ENCODE data around the gene LUC7L2.
A peak's percentile ranks its signal among the peaks of the same experiment; 100 is the strongest.
"Not testable (repeated sequence)": the region's sequence is repeated elsewhere in the genome, so short reads cannot be mapped to it uniquely, and the experiment has no call there.

Gene LUC7L2

GRCh38 chr7:139339025-139339424 lies 20.7 kb upstream of the LUC7L2 start:
- H3K9me3 ChIP-seq (ENCODE audit: insufficient read depth, low read depth, low read length), result peaks cover 5% of the 10 kb centered on the region; the same call in 1 of the 2 replicates
- no peaks in the 10 kb centered on the region for H3K36me3 ChIP-seq (ENCODE audit: insufficient read depth, low read length)
- H3K27ac ChIP-seq (ENCODE audit: low read depth, low read length), result no peak overlapping the region
- H3K4me1 ChIP-seq (ENCODE audit: insufficient read depth, low read length), result no peaks in the 10 kb centered on the region
- H3K27me3 ChIP-seq (ENCODE audit: insufficient read depth, low read length), result no peaks in the 10 kb centered on the region
- no peak overlapping the region for H3K4me3 ChIP-seq (ENCODE audit: low read length)
- 96% methylated on average over 2 of the region's 2 CpGs for WGBS
- no peak overlapping the region for H3K9ac ChIP-seq (ENCODE audit: low read depth, low read length)

GRCh38 chr7:139339698-139340036 lies 20.0 kb upstream of the LUC7L2 start:
- Histone ChIP-seq H3K36me3 (ENCODE audit: insufficient read depth, low read length) (no peaks in the 10 kb centered on the region), H3K4me3 (ENCODE audit: low read length) (peak overlapping the region; percentile 93), H3K27ac (ENCODE audit: low read depth, low read length) (peak overlapping the region; percentile 100; the same call in 1 of the 2 replicates), H3K4me1 (ENCODE audit: insufficient read depth, low read length) (no peaks in the 10 kb centered on the region), H3K9ac (ENCODE audit: low read depth, low read length) (no peak overlapping the region), H3K27me3 (ENCODE audit: insufficient read depth, low read length) (no peaks in the 10 kb centered on the region), H3K9me3 (ENCODE audit: insufficient read depth, low read depth, low read length) (peaks cover 5% of the 10 kb centered on the region; the same call in 1 of the 2 replicates)
- 92% methylated on average over 13 of the region's 13 CpGs for WGBS

- peak overlapping the region; percentile 100 for H3K27ac ChIP-seq (ENCODE audit: low read depth, low read length)
- peak overlapping the region; percentile 99 for H3K9ac ChIP-seq (ENCODE audit: low read depth, low read length)
- no peaks in the 10 kb centered on the region for H3K4me1 ChIP-seq (ENCODE audit: insufficient read depth, low read length)
- peak overlapping the region; percentile 93 for H3K4me3 ChIP-seq (ENCODE audit: low read length)
- peaks cover 2% of the 10 kb centered on the region for H3K36me3 ChIP-seq (ENCODE audit: insufficient read depth, low read length)
- WGBS, result 4% methylated on average over 66 of the region's 66 CpGs
- H3K27me3 ChIP-seq (ENCODE audit: insufficient read depth, low read length), result no peaks in the 10 kb centered on the region
- H3K9me3 ChIP-seq (ENCODE audit: insufficient read depth, low read depth, low read length), result peaks cover 5% of the 10 kb centered on the region; the same call in 1 of the 2 replicates
Measured at GRCh38 chr7:139340037-139340807, 19.5 kb upstream of the LUC7L2 start.

GRCh38 chr7:139340808-139341057 lies 19.0 kb upstream of the LUC7L2 start:
- Histone ChIP-seq H3K27me3 (ENCODE audit: insufficient read depth, low read length) (no peaks in the 10 kb centered on the region), H3K4me3 (ENCODE audit: low read length) (peak overlapping the region; percentile 93), H3K36me3 (ENCODE audit: insufficient read depth, low read length) (peaks cover 7% of the 10 kb centered on the region), H3K27ac (ENCODE audit: low read depth, low read length) (peak overlapping the region; percentile 100), H3K9me3 (ENCODE audit: insufficient read depth, low read depth, low read length) (peaks cover 5% of the 10 kb centered on the region; the same call in 1 of the 2 replicates), H3K9ac (ENCODE audit: low read depth, low read length) (peak overlapping the region; percentile 99), H3K4me1 (ENCODE audit: insufficient read depth, low read length) (no peaks in the 10 kb centered on the region)
- 0% methylated on average over 7 of the region's 9 CpGs for WGBS

GRCh38 chr7:139341058-139341775 lies 18.5 kb upstream of the LUC7L2 start, which contains the start of gene FMC1:
FMC1 (plus strand) TSS chr7:139341337; CDS start chr7:139341385, 48 bp downstream.
- H3K9me3 ChIP-seq (ENCODE audit: insufficient read depth, low read depth, low read length), result peaks cover 5% of the 10 kb centered on the region; the same call in 1 of the 2 replicates
- WGBS, result under 1% methylated on average over 54 of the region's 54 CpGs
- no peaks in the 10 kb centered on the region for H3K27me3 ChIP-seq (ENCODE audit: insufficient read depth, low read length)
- H3K36me3 ChIP-seq (ENCODE audit: insufficient read depth, low read length), result peaks cover 11% of the 10 kb centered on the region
- H3K4me1 ChIP-seq (ENCODE audit: insufficient read depth, low read length), result no peaks in the 10 kb centered on the region
- H3K27ac ChIP-seq (ENCODE audit: low read depth, low read length), result peak within 1 kb of the TSS; percentile 100
- peak within 1 kb of the TSS; percentile 93 for H3K4me3 ChIP-seq (ENCODE audit: low read length)
- H3K9ac ChIP-seq (ENCODE audit: low read depth, low read length), result peak within 1 kb of the TSS; percentile 99

GRCh38 chr7:139341776-139342226 lies 17.9 kb upstream of the LUC7L2 start:
- Histone ChIP-seq H3K4me1 (ENCODE audit: insufficient read depth, low read length) (no peaks in the 10 kb centered on the region), H3K9me3 (ENCODE audit: insufficient read depth, low read depth, low read length) (peaks cover 5% of the 10 kb centered on the region; the same call in 1 of the 2 replicates), H3K27ac (ENCODE audit: low read depth, low read length) (peak overlapping the region; percentile 100), H3K9ac (ENCODE audit: low read depth, low read length) (peak overlapping the region; percentile 99), H3K27me3 (ENCODE audit: insufficient read depth, low read length) (no peaks in the 10 kb centered on the region), H3K4me3 (ENCODE audit: low read length) (peak overlapping the region; percentile 93), H3K36me3 (ENCODE audit: insufficient read depth, low read length) (peaks cover 17% of the 10 kb centered on the region)
- WGBS, result 2% methylated on average over 8 of the region's 9 CpGs

GRCh38 chr7:139345042-139345441 lies 14.7 kb upstream of the LUC7L2 start:
- H3K36me3 ChIP-seq (ENCODE audit: insufficient read depth, low read length), result peaks cover 32% of the 10 kb centered on the region
- H3K4me1 ChIP-seq (ENCODE audit: insufficient read depth, low read length), result no peaks in the 10 kb centered on the region
- H3K9me3 ChIP-seq (ENCODE audit: insufficient read depth, low read depth, low read length), result no peaks in the 10 kb centered on the region
- no peak overlapping the region for H3K9ac ChIP-seq (ENCODE audit: low read depth, low read length)
- no peaks in the 10 kb centered on the region for H3K27me3 ChIP-seq (ENCODE audit: insufficient read depth, low read length)
- H3K27ac ChIP-seq (ENCODE audit: low read depth, low read length), result no peak overlapping the region
- H3K4me3 ChIP-seq (ENCODE audit: low read length), result no peak overlapping the region
- WGBS, result no CpG with 5 or more reads among the region's 1 CpG

- H3K4me3 ChIP-seq (ENCODE audit: low read length), result no peak overlapping the region
- H3K27me3 ChIP-seq (ENCODE audit: insufficient read depth, low read length), result no peaks in the 10 kb centered on the region
- H3K36me3 ChIP-seq (ENCODE audit: insufficient read depth, low read length), result peaks cover 22% of the 10 kb centered on the region
- no peaks in the 10 kb centered on the region for H3K9me3 ChIP-seq (ENCODE audit: insufficient read depth, low read depth, low read length)
- no peak overlapping the region for H3K9ac ChIP-seq (ENCODE audit: low read depth, low read length)
- no peak overlapping the region for H3K27ac ChIP-seq (ENCODE audit: low read depth, low read length)
- H3K4me1 ChIP-seq (ENCODE audit: insufficient read depth, low read length), result no peaks in the 10 kb centered on the region
- 90% methylated on average over 2 of the region's 2 CpGs for WGBS
Measured at GRCh38 chr7:139351027-139351426, 8.7 kb upstream of the LUC7L2 start.

GRCh38 chr7:139354729-139355128 lies 5.0 kb upstream of the LUC7L2 start:
- H3K27ac ChIP-seq (ENCODE audit: low read depth, low read length), result no peak overlapping the region
- H3K9me3 ChIP-seq (ENCODE audit: insufficient read depth, low read depth, low read length), result no peaks in the 10 kb centered on the region
- H3K36me3 ChIP-seq (ENCODE audit: insufficient read depth, low read length), result peaks cover 2% of the 10 kb centered on the region; the same call in 1 of the 2 replicates
- H3K4me3 ChIP-seq (ENCODE audit: low read length), result no peak overlapping the region
- WGBS, result 98% methylated on average over 2 of the region's 2 CpGs
- no peaks in the 10 kb centered on the region for H3K4me1 ChIP-seq (ENCODE audit: insufficient read depth, low read length)
- no peak overlapping the region for H3K9ac ChIP-seq (ENCODE audit: low read depth, low read length)
- no peaks in the 10 kb centered on the region for H3K27me3 ChIP-seq (ENCODE audit: insufficient read depth, low read length)

GRCh38 chr7:139355320-139355719 lies 4.4 kb upstream of the LUC7L2 start:
- Histone ChIP-seq H3K27me3 (ENCODE audit: insufficient read depth, low read length) (no peaks in the 10 kb centered on the region), H3K4me1 (ENCODE audit: insufficient read depth, low read length) (no peaks in the 10 kb centered on the region), H3K27ac (ENCODE audit: low read depth, low read length) (no peak overlapping the region), H3K9me3 (ENCODE audit: insufficient read depth, low read depth, low read length) (no peaks in the 10 kb centered on the region), H3K36me3 (ENCODE audit: insufficient read depth, low read length) (no peaks in the 10 kb centered on the region), H3K9ac (ENCODE audit: low read depth, low read length) (no peak overlapping the region), H3K4me3 (ENCODE audit: low read length) (no peak overlapping the region)
- WGBS, result 93% methylated on average over 1 of the region's 1 CpG

- Histone ChIP-seq H3K4me1 (ENCODE audit: insufficient read depth, low read length) (peaks cover 19% of the 10 kb centered on the region), H3K4me3 (ENCODE audit: low read length) (peak overlapping the region; percentile 95)
- not testable (repeated sequence) for H3K36me3 ChIP-seq (ENCODE audit: insufficient read depth, low read length); H3K9me3 ChIP-seq (ENCODE audit: insufficient read depth, low read depth, low read length); H3K9ac ChIP-seq (ENCODE audit: low read depth, low read length); H3K27ac ChIP-seq (ENCODE audit: low read depth, low read length); H3K27me3 ChIP-seq (ENCODE audit: insufficient read depth, low read length)
- WGBS, result 95% methylated on average over 26 of the region's 27 CpGs
Measured at GRCh38 chr7:139357729-139358506, 1.8 kb upstream of the LUC7L2 start.

Data from HUES64 (cell line).